Central memory CD8-positive, alpha-beta T cell (primary cell): ENCODE data around the gene GAS6.

Source experiments
- ATAC-seq: fragments of 150-1000 bp; cut with Tn5 transposase; replicated peaks from 2 replicates; pipeline ENCODE4 v1.10.0; 2022; ENCODE audit warnings: mild to moderate bottlenecking, moderate FRiP score, moderate number of reproducible peaks; ENCODE audit not compliant: poor library complexity, severe bottlenecking; ENCODE audit errors: extremely low read depth
- DNase-seq, 2 donors: peaks; one replicate each; pipeline ENCODE4 v3.0.0; 2021; ENCODE audit warnings: low spot score in 2 of 2
- H3K27ac Mint-ChIP-seq: one replicate; pipeline ENCODE4 v1.8.0; 2022; ENCODE audit warnings: low read depth, mild to moderate bottlenecking, moderate library complexity, mixed read lengths
- H3K27me3 Mint-ChIP-seq: one replicate; pipeline ENCODE4 v1.8.0; 2022; ENCODE audit warnings: mixed read lengths
- H3K36me3 Mint-ChIP-seq: one replicate; pipeline ENCODE4 v1.8.0; 2022; ENCODE audit warnings: mild to moderate bottlenecking, moderate library complexity, mixed read lengths; ENCODE audit not compliant: insufficient read depth
- H3K4me1 Mint-ChIP-seq: one replicate; pipeline ENCODE4 v1.8.0; 2022; ENCODE audit warnings: mixed read lengths
- H3K4me3 Mint-ChIP-seq: one replicate; pipeline ENCODE4 v1.8.0; 2022; ENCODE audit warnings: mild to moderate bottlenecking, moderate library complexity, mixed read lengths
- H3K9me3 Mint-ChIP-seq: one replicate; pipeline ENCODE4 v1.8.0; 2022; ENCODE audit warnings: mixed read lengths

The GAS6 gene

DNA sequence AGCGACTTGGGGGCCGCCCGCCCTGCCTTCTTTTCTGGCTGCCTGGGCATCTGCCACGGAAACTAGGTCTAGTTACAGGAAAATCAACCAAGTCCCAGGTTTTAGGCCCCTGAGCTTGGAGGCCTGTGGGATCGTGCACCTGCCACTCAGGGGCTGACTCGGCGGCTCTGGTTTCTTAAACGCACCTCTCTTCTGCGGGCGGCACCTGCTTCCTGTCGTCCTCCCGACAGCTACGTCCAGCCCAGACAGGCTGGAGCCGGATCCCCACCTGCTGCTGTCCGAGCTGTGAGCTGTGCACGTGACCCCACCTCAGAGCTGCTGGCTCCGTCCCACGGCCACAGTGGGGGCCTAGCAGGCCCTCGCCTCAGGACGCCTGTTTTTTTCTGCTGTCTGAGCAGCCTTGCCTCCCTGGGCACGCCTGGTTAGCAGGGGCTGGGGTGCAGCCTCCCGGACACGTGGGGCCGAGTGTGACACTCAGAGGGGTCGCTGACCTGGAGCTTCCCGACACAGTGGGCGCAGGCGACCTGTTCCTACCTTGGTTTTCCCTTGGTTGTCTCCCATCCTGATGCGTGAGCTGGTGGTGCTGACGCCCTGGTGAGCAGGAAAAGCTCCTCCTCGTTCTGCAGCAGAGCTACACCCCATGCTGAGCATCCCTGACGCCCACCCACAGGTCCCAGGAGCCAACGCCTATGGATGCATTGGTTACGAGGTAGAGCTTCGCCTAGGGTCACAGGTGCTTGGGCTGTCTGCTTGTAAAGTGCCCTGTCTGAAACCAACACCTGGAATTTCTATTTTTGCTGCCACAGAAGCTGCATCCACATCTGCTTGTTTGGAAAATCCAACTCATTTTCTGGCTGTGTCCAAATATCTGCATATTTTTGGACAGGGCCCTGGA is 87.4 kb downstream of the GAS6 start:
- H3K4me3 Mint-ChIP-seq = no peak overlapping the region

GRCh38 chr13:113775451-113776145 is 88.3 kb downstream of the GAS6 start:
- Mint-ChIP-seq H3K27ac (no peak overlapping the region), H3K9me3 (no peaks in the 10 kb centered on the region), H3K4me3 (no peak overlapping the region), H3K27me3 (peaks cover 24% of the 10 kb centered on the region), H3K4me1 (no peaks in the 10 kb centered on the region), H3K36me3 (no peaks in the 10 kb centered on the region)
- no peak for DNase-seq
- ATAC-seq = no peak

More for the DNA sequence above, 87.4 kb downstream of the GAS6 start:
- DNase-seq (no peak), ATAC-seq (no peak)
- Mint-ChIP-seq H3K27me3 (peaks cover 24% of the 10 kb centered on the region), H3K9me3 (no peaks in the 10 kb centered on the region), H3K27ac (no peak overlapping the region), H3K36me3 (no peaks in the 10 kb centered on the region), H3K4me1 (no peaks in the 10 kb centered on the region)

DNA sequence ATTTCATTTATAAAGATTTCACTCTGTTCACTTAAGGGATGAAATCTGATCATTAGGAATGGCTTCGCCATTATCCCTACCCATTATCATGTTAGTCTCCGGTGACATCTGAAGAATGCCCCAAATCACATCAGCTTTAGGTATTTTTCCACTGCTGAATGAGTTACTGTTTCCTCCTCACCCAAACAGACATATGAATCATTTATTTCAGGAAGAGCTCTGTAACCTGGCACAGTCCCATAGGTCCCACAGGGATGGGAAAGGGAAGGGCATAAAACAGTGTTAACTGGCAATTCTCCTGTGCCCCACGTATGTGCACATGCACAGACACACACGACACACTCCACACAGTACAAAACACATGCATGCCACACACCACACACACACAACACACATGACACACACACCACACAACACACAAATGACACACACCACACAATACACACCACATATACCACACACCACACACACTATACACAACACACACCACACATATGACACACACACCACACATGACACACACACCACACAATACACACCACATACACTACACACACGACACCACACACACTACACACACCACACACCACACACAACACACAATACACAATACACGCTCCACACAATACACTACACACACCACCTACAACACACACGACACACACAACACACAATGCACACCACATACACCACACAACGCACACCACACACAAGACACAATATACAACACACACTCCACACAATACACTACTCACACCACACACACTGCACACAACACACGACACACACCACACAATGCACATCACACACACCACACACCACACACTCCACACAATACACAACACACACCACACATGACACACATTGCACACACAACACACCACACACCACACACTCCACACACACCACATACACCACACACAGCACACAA is 89.4 kb downstream of the GAS6 start:
- H3K36me3 Mint-ChIP-seq = no peaks in the 10 kb centered on the region
- H3K9me3 Mint-ChIP-seq = no peaks in the 10 kb centered on the region
- peaks cover 21% of the 10 kb centered on the region for H3K27me3 Mint-ChIP-seq
- H3K27ac Mint-ChIP-seq = no peak overlapping the region
- DNase-seq = no peak
- ATAC-seq = no peak
- H3K4me3 Mint-ChIP-seq = no peak overlapping the region
- no peaks in the 10 kb centered on the region for H3K4me1 Mint-ChIP-seq

- Mint-ChIP-seq H3K4me1 (no peaks in the 10 kb centered on the region), H3K9me3 (no peaks in the 10 kb centered on the region), H3K27ac (no peak overlapping the region), H3K36me3 (no peaks in the 10 kb centered on the region), H3K4me3 (no peak overlapping the region), H3K27me3 (peaks cover 10% of the 10 kb centered on the region)
- DNase-seq = no peak
- ATAC-seq = no peak
These were observed 92.1 kb downstream of the GAS6 start for GRCh38 chr13:113771709-113772331.

DNA sequence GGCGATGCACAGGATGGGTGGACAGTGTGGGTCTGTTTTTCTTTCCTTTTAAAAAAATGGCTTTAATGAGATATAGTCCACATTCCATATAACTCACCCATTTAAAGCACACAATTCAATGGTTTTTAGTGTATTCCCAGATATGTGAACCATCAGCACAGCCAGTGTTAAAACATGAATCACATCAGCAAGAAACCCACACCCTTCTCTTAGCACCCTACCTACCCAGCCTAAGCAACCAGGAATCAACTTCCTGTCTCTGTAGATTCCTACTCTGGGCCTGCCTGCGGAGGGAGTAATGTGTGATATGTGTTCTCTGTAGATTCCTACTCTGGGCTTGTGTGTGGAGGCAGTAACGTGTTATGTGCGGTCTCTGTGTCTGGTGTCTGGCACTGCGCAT is 92.9 kb downstream of the GAS6 start:
- no peaks in the 10 kb centered on the region for H3K36me3 Mint-ChIP-seq
- H3K4me3 Mint-ChIP-seq = no peak overlapping the region
- DNase-seq = no peak
- no peak overlapping the region for H3K27ac Mint-ChIP-seq
- no peak for ATAC-seq
- H3K27me3 Mint-ChIP-seq = peaks cover 16% of the 10 kb centered on the region
- H3K9me3 Mint-ChIP-seq = no peaks in the 10 kb centered on the region
- no peaks in the 10 kb centered on the region for H3K4me1 Mint-ChIP-seq
